NCI-H2029 (cell line): Measurements from ENCODE around the gene FHDC1.
A peak's percentile ranks its signal among the peaks of the same experiment; 100 is the strongest.

Experiments used
- DNase-seq: peaks from one replicate; lab custom pipeline; 2025; lab: John Stamatoyannopoulos, UW

The FHDC1 gene

GRCh38 chr4:153005899-153006381 lies 69.8 kb downstream of the FHDC1 start:
- no peak for DNase-seq

GRCh38 chr4:153008578-153009199 lies 72.6 kb downstream of the FHDC1 start:
- DNase-seq: no peak

GRCh38 chr4:153010146-153010545 lies 74.0 kb downstream of the FHDC1 start:
- DNase-seq: no peak

GRCh38 chr4:153013202-153013977 lies 77.3 kb downstream of the FHDC1 start:
- DNase-seq: no peak

GRCh38 chr4:153014460-153014859 lies 78.3 kb downstream of the FHDC1 start:
- no peak for DNase-seq

GRCh38 chr4:153016592-153016991 lies 80.5 kb downstream of the FHDC1 start:
- no peak for DNase-seq

GRCh38 chr4:153018031-153018430 lies 81.9 kb downstream of the FHDC1 start:
- no peak for DNase-seq

- no peak for DNase-seq
Observed at GRCh38 chr4:153018684-153019083, 82.6 kb downstream of the FHDC1 start.

GRCh38 chr4:153019906-153020305 lies 83.8 kb downstream of the FHDC1 start:
- no peak for DNase-seq

GRCh38 chr4:153020457-153020856 lies 84.3 kb downstream of the FHDC1 start:
- no peak for DNase-seq

GRCh38 chr4:153021276-153021675 lies 85.2 kb downstream of the FHDC1 start:
- DNase-seq: no peak

- peak; percentile 80 for DNase-seq
Observed at GRCh38 chr4:153022241-153022715, 86.2 kb downstream of the FHDC1 start.

- no peak for DNase-seq
Observed at GRCh38 chr4:153023139-153023538, 87.0 kb downstream of the FHDC1 start.

GRCh38 chr4:153023692-153024394 lies 87.7 kb downstream of the FHDC1 start:
- peak; percentile 63 for DNase-seq

- no peak for DNase-seq
Observed at GRCh38 chr4:153024466-153024865, 88.3 kb downstream of the FHDC1 start.

- DNase-seq: no peak
Observed at GRCh38 chr4:153025406-153025805, 89.3 kb downstream of the FHDC1 start.

GRCh38 chr4:153026591-153027346 lies 90.6 kb downstream of the FHDC1 start:
- no peak for DNase-seq

GRCh38 chr4:153027866-153028265 lies 91.7 kb downstream of the FHDC1 start:
- no peak for DNase-seq

- DNase-seq: no peak
Observed at GRCh38 chr4:153028535-153028934, 92.4 kb downstream of the FHDC1 start.
